NCI-H1436 (cell line): ENCODE results near the gene CLDN34.

Experiments used
- DNase-seq: peaks from one replicate; lab custom pipeline; 2025; lab: John Stamatoyannopoulos, UW

The CLDN34 gene

GRCh38 chrX:9966775-9967408 lies at the start of gene CLDN34:
Gene CLDN34, plus strand, starts transcription at chrX:9967358. Its CDS starts 0 bp downstream, at chrX:9967358.
- DNase-seq: no peak

GRCh38 chrX:9917861-9918260 lies 49.3 kb upstream of the CLDN34 start:
- no peak for DNase-seq

GRCh38 chrX:9919632-9920172 lies 47.5 kb upstream of the CLDN34 start:
- DNase-seq: no peak

GRCh38 chrX:9921407-9921806 lies 45.8 kb upstream of the CLDN34 start:
- no peak for DNase-seq

- DNase-seq: no peak
Measured at GRCh38 chrX:9923357-9923756, 43.8 kb upstream of the CLDN34 start.

- DNase-seq: no peak
Measured at GRCh38 chrX:9926002-9926401, 41.2 kb upstream of the CLDN34 start.

GRCh38 chrX:9927698-9928482 lies 39.3 kb upstream of the CLDN34 start:
- DNase-seq: peak; percentile 46

GRCh38 chrX:9935436-9935835 lies 31.7 kb upstream of the CLDN34 start:
- DNase-seq: no peak

GRCh38 chrX:9937761-9938160 lies 29.4 kb upstream of the CLDN34 start:
- no peak for DNase-seq

- DNase-seq: no peak
Measured at GRCh38 chrX:9938516-9938915, 28.6 kb upstream of the CLDN34 start.

GRCh38 chrX:9940421-9940820 lies 26.7 kb upstream of the CLDN34 start:
- no peak for DNase-seq

- DNase-seq: no peak
Measured at GRCh38 chrX:9942086-9942485, 25.1 kb upstream of the CLDN34 start.

- DNase-seq: no peak
Measured at GRCh38 chrX:9943420-9943819, 23.7 kb upstream of the CLDN34 start.

GRCh38 chrX:9947131-9947794 lies 19.9 kb upstream of the CLDN34 start:
- no peak for DNase-seq

GRCh38 chrX:9948406-9948805 lies 18.8 kb upstream of the CLDN34 start:
- no peak for DNase-seq

- no peak for DNase-seq
Measured at GRCh38 chrX:9952300-9952699, 14.9 kb upstream of the CLDN34 start.

GRCh38 chrX:9953396-9953795 lies 13.8 kb upstream of the CLDN34 start:
- DNase-seq: no peak

GRCh38 chrX:9955506-9955905 lies 11.7 kb upstream of the CLDN34 start:
- DNase-seq: no peak

- no peak for DNase-seq
Measured at GRCh38 chrX:9957743-9958142, 9.4 kb upstream of the CLDN34 start.

- no peak for DNase-seq
Measured at GRCh38 chrX:9958183-9958582, 9.0 kb upstream of the CLDN34 start.

- no peak for DNase-seq
Measured at GRCh38 chrX:9961750-9962149, 5.4 kb upstream of the CLDN34 start.

GRCh38 chrX:9977635-9978034 lies 10.5 kb downstream of the CLDN34 start:
- no peak for DNase-seq

- DNase-seq: no peak
Measured at GRCh38 chrX:9980401-9980800, 13.2 kb downstream of the CLDN34 start.
